ENCODE data around the gene CLEC9A. TPM values are rescaled to one million over a fixed set of nuclear protein-coding genes. Genes with fewer than 3 reads are reported as not detected.

CLEC9A gene
- total RNA-seq, 1 donor from 2014 or later, result not detected

GRCh38 chr12:10048526-10048925 lies 18.0 kb downstream of the CLEC9A start:
- H3K4me3 ChIP-seq (ENCODE audit: low read depth, low read length), result no peak overlapping the region
- no peak for TF ChIP-seq CTCF (IDR thresholded peaks at IDR 0.05; ENCODE audit: insufficient read depth, low read length, poor library complexity, severe bottlenecking)
- no peak for DNase-seq (ENCODE audit: low read depth)
- H3K27me3 ChIP-seq (ENCODE audit: control insufficient read depth, insufficient read depth, low read length), result no peaks in the 10 kb centered on the region
- no peaks in the 10 kb centered on the region for H3K36me3 ChIP-seq (ENCODE audit: control insufficient read depth, insufficient read depth, low read length)

- Histone ChIP-seq H3K4me3 (ENCODE audit: low read depth, low read length) (no peak overlapping the region), H3K36me3 (ENCODE audit: control insufficient read depth, insufficient read depth, low read length) (no peaks in the 10 kb centered on the region), H3K27me3 (ENCODE audit: control insufficient read depth, insufficient read depth, low read length) (no peaks in the 10 kb centered on the region)
- DNase-seq (ENCODE audit: low read depth), result no peak
- TF ChIP-seq CTCF (IDR thresholded peaks at IDR 0.05; ENCODE audit: insufficient read depth, low read length, poor library complexity, severe bottlenecking), result no peak
These were observed 21.9 kb downstream of the CLEC9A start for GRCh38 chr12:10052193-10052913.

GRCh38 chr12:10058387-10058786 lies 27.9 kb downstream of the CLEC9A start:
- DNase-seq (ENCODE audit: low read depth), result no peak
- no peak for TF ChIP-seq CTCF (IDR thresholded peaks at IDR 0.05; ENCODE audit: insufficient read depth, low read length, poor library complexity, severe bottlenecking)
- H3K36me3 ChIP-seq (ENCODE audit: control insufficient read depth, insufficient read depth, low read length), result no peaks in the 10 kb centered on the region

GRCh38 chr12:10065241-10065640 lies 34.8 kb downstream of the CLEC9A start:
- Histone ChIP-seq H3K36me3 (ENCODE audit: control insufficient read depth, insufficient read depth, low read length) (no peaks in the 10 kb centered on the region), H3K27me3 (ENCODE audit: control insufficient read depth, insufficient read depth, low read length) (no peaks in the 10 kb centered on the region), H3K4me3 (ENCODE audit: low read depth, low read length) (no peak overlapping the region)
- TF ChIP-seq CTCF (IDR thresholded peaks at IDR 0.05; ENCODE audit: insufficient read depth, low read length, poor library complexity, severe bottlenecking), result no peak
- DNase-seq (ENCODE audit: low read depth), result no peak

More at GRCh38 chr12:10058387-10058786, 27.9 kb downstream of the CLEC9A start:
- no peaks in the 10 kb centered on the region for H3K27me3 ChIP-seq (ENCODE audit: control insufficient read depth, insufficient read depth, low read length)
- no peak overlapping the region for H3K4me3 ChIP-seq (ENCODE audit: low read depth, low read length)

DNA sequence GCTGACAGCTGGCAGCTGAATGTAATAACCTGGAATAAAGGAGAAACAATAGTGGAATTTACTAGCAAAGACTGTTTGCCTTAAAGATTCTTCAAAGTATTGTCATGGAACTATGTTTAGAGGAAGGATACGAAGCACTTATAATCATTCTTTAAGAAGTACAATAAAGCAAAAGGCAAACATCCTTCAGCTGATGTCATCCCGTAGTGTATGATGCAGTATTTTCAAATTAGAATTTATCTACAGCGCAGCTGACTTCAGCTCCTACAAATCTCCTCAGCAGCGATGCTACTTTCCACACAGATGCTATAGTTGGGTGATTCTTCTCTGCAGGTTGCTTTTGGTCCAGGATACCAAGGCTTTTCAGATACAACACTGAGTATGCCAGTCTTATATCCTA lies 36.8 kb downstream of the CLEC9A start:
- DNase-seq (ENCODE audit: low read depth), result no peak
- Histone ChIP-seq H3K4me3 (ENCODE audit: low read depth, low read length) (no peak overlapping the region), H3K27me3 (ENCODE audit: control insufficient read depth, insufficient read depth, low read length) (no peaks in the 10 kb centered on the region), H3K36me3 (ENCODE audit: control insufficient read depth, insufficient read depth, low read length) (no peaks in the 10 kb centered on the region)
- no peak for TF ChIP-seq CTCF (IDR thresholded peaks at IDR 0.05; ENCODE audit: insufficient read depth, low read length, poor library complexity, severe bottlenecking)

DNA sequence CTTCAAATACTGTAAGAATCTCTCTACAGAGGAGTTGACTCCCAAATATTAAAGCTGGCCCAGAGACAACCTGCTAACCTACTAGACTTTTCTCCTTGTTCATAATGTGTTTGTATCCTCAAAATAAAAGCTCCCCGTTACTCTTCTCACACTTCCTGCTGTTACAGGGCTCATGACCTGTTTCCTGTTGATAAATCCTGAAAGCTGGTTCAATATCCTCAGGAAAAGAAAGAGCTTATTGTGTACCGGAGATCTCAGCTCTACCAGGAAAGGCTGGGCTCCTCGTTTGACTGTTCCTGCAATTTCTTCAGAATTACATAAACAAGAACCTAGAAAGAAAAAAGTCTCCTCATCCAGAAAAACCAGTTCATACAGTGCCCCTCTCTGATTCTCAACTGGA lies 37.5 kb downstream of the CLEC9A start:
- Histone ChIP-seq H3K27me3 (ENCODE audit: control insufficient read depth, insufficient read depth, low read length) (no peaks in the 10 kb centered on the region), H3K4me3 (ENCODE audit: low read depth, low read length) (no peak overlapping the region), H3K36me3 (ENCODE audit: control insufficient read depth, insufficient read depth, low read length) (no peaks in the 10 kb centered on the region)
- no peak for TF ChIP-seq CTCF (IDR thresholded peaks at IDR 0.05; ENCODE audit: insufficient read depth, low read length, poor library complexity, severe bottlenecking)
- DNase-seq (ENCODE audit: low read depth), result no peak

Measured in kidney epithelial cell (primary cell).